H1 (cell line): ENCODE measurements around the gene HINT3. TPM values are rescaled to one million over a fixed set of nuclear protein-coding genes. Genes with fewer than 3 reads are reported as not detected.

Source experiments
- CTCF ChIA-PET: fragments of 300-600 bp; sonication (Branson Sonifier 250); formaldehyde crosslinking; loops from one replicate; lab custom pipeline; 2021; ENCODE audit not compliant: partially characterized antibody; lab: Charles Lee
- POLR2A ChIA-PET: fragments of 300-600 bp; sonication (Branson Sonifier 250); formaldehyde crosslinking; loops from one replicate; lab custom pipeline; 2021; ENCODE audit warnings: inconsistent platforms; ENCODE audit not compliant: partially characterized antibody; lab: Charles Lee
- DNase-seq, 2 experiments: peaks; one replicate each; pipeline versions ENCODE4 v3.0.0 to v3.0.0-alpha.2; 2010 to 2022; ENCODE audit warnings: low spot score in 2 of 2, low read depth in 1 of 2, mixed read lengths in 1 of 2
- FAIRE-seq: peaks from 2 replicates; lab custom pipeline; 2011; peaks lifted over from hg19 to GRCh38; lab: Jason Lieb, UNC
- H2AFZ ChIP-seq: 2 replicates; pipeline ENCODE4 v1.8.1; 2012; ENCODE audit warnings: low read length, inconsistent platforms
- H2AK5ac ChIP-seq: 2 replicates; pipeline ENCODE4 v1.6.1; 2013; ENCODE audit warnings: low read depth, low read length
- H2BK120ac ChIP-seq: replicated peaks from 2 replicates; pipeline ENCODE3; 2013; ENCODE audit warnings: low read depth, low read length, inconsistent platforms
- H2BK12ac ChIP-seq: 2 replicates; pipeline ENCODE4 v1.6.1; 2013; ENCODE audit warnings: low read depth, low read length
- H2BK15ac ChIP-seq: 2 replicates; pipeline ENCODE4 v1.6.1; 2013; ENCODE audit warnings: low read length
- H2BK20ac ChIP-seq: 2 replicates; pipeline ENCODE4 v1.6.1; 2013; ENCODE audit warnings: low read length
- H2BK5ac ChIP-seq: 2 replicates; pipeline ENCODE4 v1.6.1; 2013; ENCODE audit warnings: low read depth, low read length
- H3K14ac ChIP-seq: 2 replicates; pipeline ENCODE4 v1.6.1; 2013; ENCODE audit warnings: inconsistent platforms; ENCODE audit not compliant: insufficient read length
- H3K18ac ChIP-seq: 2 replicates; pipeline ENCODE4 v1.6.1; 2013; ENCODE audit warnings: low read length; ENCODE audit errors: extremely low read depth
- H3K23ac ChIP-seq: 2 replicates; pipeline ENCODE4 v1.6.1; 2013; ENCODE audit warnings: inconsistent platforms; ENCODE audit not compliant: insufficient read length
- H3K23me2 ChIP-seq: 2 replicates; pipeline ENCODE4 v1.6.1; 2013; ENCODE audit warnings: low read depth, low read length
- H3K27ac ChIP-seq: 2 replicates; pipeline ENCODE4 v1.6.1; 2011; ENCODE audit warnings: low read depth, low read length, inconsistent platforms
- H3K27me3 ChIP-seq, 4 experiments: replicated peaks in 1 of 4; 1 replicate in 1 of 4; 2 replicates in 3 of 4; pipeline versions ENCODE4 v1.6.1 to v1.8.1; 2011 to 2013; ENCODE audit warnings: low read length in 3 of 4, mild to moderate bottlenecking in 3 of 4, inconsistent platforms in 2 of 4, mixed read lengths in 2 of 4, moderate library complexity in 1 of 4; ENCODE audit not compliant: control insufficient read depth in 3 of 4, insufficient read depth in 3 of 4; ENCODE audit errors: extremely low read depth in 1 of 4
- H3K36me3 ChIP-seq, 4 experiments: 2 replicates each; pipeline versions ENCODE4 v1.6.1 to v1.8.1; 2011 to 2013; ENCODE audit warnings: mild to moderate bottlenecking in 4 of 4, low read length in 3 of 4, moderate library complexity in 2 of 4, control low read depth in 1 of 4, inconsistent platforms in 1 of 4; ENCODE audit not compliant: insufficient read depth in 4 of 4, control insufficient read depth in 2 of 4
- H3K4ac ChIP-seq: replicated peaks from 2 replicates; pipeline ENCODE3; 2013; ENCODE audit warnings: low read length, low read depth, mixed read lengths, inconsistent platforms; ENCODE audit not compliant: insufficient read length
- H3K4me1 ChIP-seq, 4 experiments: replicated peaks in 1 of 4; 1 replicate in 1 of 4; 2 replicates in 3 of 4; pipeline versions ENCODE4 v1.6.1 to v1.8.1; 2011 to 2013; ENCODE audit warnings: low read length in 3 of 4, inconsistent platforms in 2 of 4, mixed read lengths in 1 of 4; ENCODE audit not compliant: insufficient read depth in 4 of 4, control insufficient read depth in 3 of 4
- H3K4me2 ChIP-seq, 2 experiments: 2 replicates each; pipeline versions ENCODE4 v1.6.1 to v1.8.1; 2011 to 2013; ENCODE audit warnings: low read depth in 2 of 2, low read length in 2 of 2, control low read depth in 1 of 2, inconsistent platforms in 1 of 2, mild to moderate bottlenecking in 1 of 2; ENCODE audit not compliant: insufficient read depth in 1 of 2
- H3K4me3 ChIP-seq, 4 experiments: fragments of 200-600, 300-600 bp in 1 of 4; sonication (generic), shearing (Covaris generic), sonication (Bioruptor Twin) in 1 of 4; 2 replicates each; pipeline versions ENCODE4 v1.5.1 to v1.8.1; 2011 to 2016; ENCODE audit warnings: low read length in 4 of 4, low read depth in 3 of 4, control low read depth in 2 of 4, inconsistent platforms in 2 of 4, mild to moderate bottlenecking in 2 of 4, mixed read lengths in 1 of 4, moderate library complexity in 1 of 4; ENCODE audit not compliant: insufficient read depth in 2 of 4; ENCODE audit errors: extremely low read depth in 1 of 4
- H3K56ac ChIP-seq: replicated peaks from 2 replicates; pipeline ENCODE3; 2013; ENCODE audit warnings: low read depth, mild to moderate bottlenecking, mixed read lengths, low read length, inconsistent platforms; ENCODE audit not compliant: insufficient read length
- H3K79me1 ChIP-seq: 2 replicates; pipeline ENCODE4 v1.6.1; 2013; ENCODE audit warnings: low read depth, low read length, control low read depth
- H3K79me2 ChIP-seq, 2 experiments: 2 replicates each; pipeline versions ENCODE4 v1.6.1 to v1.8.1; 2012 to 2013; ENCODE audit warnings: low read length in 2 of 2, mild to moderate bottlenecking in 2 of 2, inconsistent platforms in 1 of 2; ENCODE audit not compliant: insufficient read depth in 2 of 2, control insufficient read depth in 1 of 2
- H3K9ac ChIP-seq, 4 experiments: replicated peaks in 1 of 4; 1 replicate in 1 of 4; 2 replicates in 3 of 4; pipeline versions ENCODE4 v1.6.1 to v1.8.1; 2011 to 2013; ENCODE audit warnings: low read depth in 3 of 4, low read length in 3 of 4, control low read depth in 2 of 4, mild to moderate bottlenecking in 2 of 4, moderate library complexity in 2 of 4, inconsistent platforms in 1 of 4; ENCODE audit errors: extremely low read depth in 1 of 4
- H3K9me3 ChIP-seq, 2 experiments: 2 replicates each; pipeline versions ENCODE4 v1.6.1 to v1.8.1; 2012 to 2013; ENCODE audit warnings: mild to moderate bottlenecking in 2 of 2, moderate library complexity in 2 of 2, control low read depth in 1 of 2, inconsistent platforms in 1 of 2, low read depth in 1 of 2, low read length in 1 of 2, mixed read lengths in 1 of 2; ENCODE audit not compliant: insufficient read depth in 2 of 2
- H4K20me1 ChIP-seq, 2 experiments: replicated peaks in 1 of 2; 2 replicates each; pipeline versions ENCODE3 to v1.8.1; 2011 to 2013; ENCODE audit warnings: inconsistent platforms in 2 of 2, low read length in 2 of 2, mild to moderate bottlenecking in 1 of 2; ENCODE audit not compliant: insufficient read depth in 2 of 2, control insufficient read depth in 1 of 2
- H4K5ac ChIP-seq: 2 replicates; pipeline ENCODE4 v1.6.1; 2013; ENCODE audit warnings: low read length, low read depth, mixed read lengths, inconsistent platforms; ENCODE audit not compliant: insufficient read length
- H4K8ac ChIP-seq: 2 replicates; pipeline ENCODE4 v1.8.0; 2013; ENCODE audit warnings: mild to moderate bottlenecking, moderate library complexity, low read length, inconsistent platforms; ENCODE audit not compliant: insufficient read depth; ENCODE audit errors: extremely low read depth
- H4K91ac ChIP-seq: replicated peaks from 2 replicates; pipeline ENCODE3; 2013; ENCODE audit warnings: low read length, mixed read lengths, inconsistent platforms; ENCODE audit not compliant: insufficient read length
- JUN ChIP-seq: IDR thresholded peaks from 2 replicates; pipeline ENCODE4 v1.6.1; 2011; ENCODE audit warnings: low read depth, mild to moderate bottlenecking, improper control_type of control experiment, low read length
- KDM4A ChIP-seq: IDR thresholded peaks from one replicate; pipeline ENCODE4 v1.7.1; 2012; ENCODE audit warnings: low read depth, mild to moderate bottlenecking, moderate library complexity, low read length, inconsistent platforms; ENCODE audit not compliant: severe bottlenecking
- ZNF274 ChIP-seq: IDR thresholded peaks from 2 replicates; pipeline ENCODE4 v1.7.0; 2012; ENCODE audit warnings: low read length, borderline replicate concordance; ENCODE audit errors: extremely low read depth
- WGBS, 2 experiments: shearing (Covaris generic) in 1 of 2; methylation state at CpG; one replicate each; pipeline versions ENCODE4 v1.1.6 to v1.1.7; 2013 to 2015; ENCODE audit warnings: low lambda C conversion rate in 2 of 2, mixed read lengths in 2 of 2, inconsistent platforms in 1 of 2, low coverage in 1 of 2, missing lambda C conversion rate in 1 of 2; ENCODE audit not compliant: insufficient replicate concordance in 2 of 2, insufficient coverage in 1 of 2, insufficient read length in 1 of 2; ENCODE audit errors: extremely low coverage in 1 of 2, missing lambda C conversion rate in 1 of 2; 5-methylcytosine and 5-hydroxymethylcytosine counted together
- polyA plus RNA-seq, 7 experiments: library from polyadenylated mRNA; depleted of rRNA in 3 of 7; stranded (reverse) in 5 of 7; unstranded in 2 of 7; fragments of >200 nt in 5 of 7; fragments of 200-250 nt in 2 of 7; gene quantifications; 1 replicate in 5 of 7; 2 replicates in 1 of 7; 4 replicates in 1 of 7; pipeline versions ENCODE4 v1.2.1 to v1.2.3, GENCODE V29; 2011 to 2013; ENCODE audit warnings: missing spikeins in 2 of 7, mixed read lengths in 2 of 7
- total RNA-seq: library from RNA; stranded (reverse); fragmentation: NEBNext Ultra II Directional; extraction: Animal tissue kit (Norgen Biotek cat#: 25700); gene quantifications from 2 replicates; pipeline ENCODE4 v1.2.1, GENCODE V29; 2021
- TF ChIP-seq, protein P1 (sequence below): IDR thresholded peaks from 2 replicates; pipeline ENCODE4 v1.6.1; 2012; ENCODE audit warnings: low read length, inconsistent platforms

The HINT3 gene
- total and polyA plus RNA-seq, 2 of the 8 experiments (the other 6 are each of a cell fraction or from before 2014, with no cell fraction given) = 1.2 to 7.8 TPM

DNA sequence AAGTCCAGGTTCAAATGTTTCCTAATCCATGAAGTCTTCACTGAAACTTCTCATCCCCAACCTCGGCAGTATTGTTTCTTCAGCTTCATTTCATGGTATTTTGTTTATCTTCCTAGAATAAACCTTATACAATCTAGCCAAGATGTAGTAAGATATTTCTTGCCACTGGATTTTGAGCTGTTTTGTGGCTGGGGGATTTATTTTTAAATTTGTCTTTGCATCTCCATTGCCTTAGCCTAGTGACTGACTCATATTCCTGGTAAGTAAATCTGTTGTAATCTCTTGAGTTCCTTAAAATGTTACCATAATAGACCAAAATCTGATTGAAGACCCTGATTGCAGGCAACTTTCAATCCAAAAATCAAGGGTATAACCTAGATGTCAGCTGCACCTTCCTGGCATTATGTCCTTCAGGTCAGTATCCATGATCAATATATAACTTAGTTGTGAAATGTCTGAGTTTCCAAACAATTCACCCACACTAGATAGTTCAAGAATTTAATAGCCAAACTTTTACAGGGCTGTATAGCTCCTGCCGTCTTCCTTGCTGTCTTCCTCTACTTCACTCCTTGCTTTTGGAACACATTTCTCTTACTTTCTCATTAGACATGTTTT, 25.1 kb downstream of the HINT3 start:
- CTCF ChIA-PET = interaction anchor here (1.2 kb wide), 1 partner anchor 29 kb away, joined by 3 read pairs; no protein-coding TSS in a partner anchor
- peaks cover 0 to 4% (median 1%) of the 10 kb centered on the region in 4 experiments; a peak in 2 of 7 replicates for H3K4me1 ChIP-seq
- no peak for FAIRE-seq
- H2AFZ ChIP-seq = no peak overlapping the region
- 88% methylated on average over 2 of the region's 2 CpGs; no CpG with 5 or more reads in 1 of the 2 experiments for WGBS, 2 experiments
- no peak overlapping the region for H2BK5ac ChIP-seq
- POLR2A ChIA-PET = no interaction called here
- H2BK120ac ChIP-seq = no peak overlapping the region
- no peaks in the 10 kb centered on the region for H3K79me1 ChIP-seq
- H4K5ac ChIP-seq = no peak overlapping the region
- no peak overlapping the region for H2BK20ac ChIP-seq
- peaks cover 2% of the 10 kb centered on the region; the same call in 1 of the 2 replicates for H3K23me2 ChIP-seq
- no peak overlapping the region for H2AK5ac ChIP-seq
- no peaks in the 10 kb centered on the region for H3K27me3 ChIP-seq
- H3K27ac ChIP-seq = no peak overlapping the region
- no peak overlapping the region for H2BK12ac ChIP-seq
- no peak overlapping the region for H3K23ac ChIP-seq
- no peak overlapping the region for H2BK15ac ChIP-seq
- H3K18ac ChIP-seq = no peak overlapping the region
- peaks cover 0 to 10% of the 10 kb centered on the region in 2 experiments; a peak in 2 of 4 replicates for H3K79me2 ChIP-seq
- H4K20me1 ChIP-seq = no peaks in the 10 kb centered on the region
- H4K91ac ChIP-seq = no peak overlapping the region
- no peak overlapping the region for H3K56ac ChIP-seq
- H3K4me3 ChIP-seq = no peak overlapping the region
- H3K4me2 ChIP-seq = no peak overlapping the region
- H3K36me3 ChIP-seq = no peaks in the 10 kb centered on the region
- no peak overlapping the region for H3K4ac ChIP-seq
- no peak overlapping the region for H3K14ac ChIP-seq
- H4K8ac ChIP-seq = no peak overlapping the region
- no peak for DNase-seq
- no peaks in the 10 kb centered on the region for H3K9me3 ChIP-seq
- TF ChIP-seq JUN (no peak), ZNF274 (no peak), KDM4A (no peak)
- TF ChIP-seq, protein P1, sequence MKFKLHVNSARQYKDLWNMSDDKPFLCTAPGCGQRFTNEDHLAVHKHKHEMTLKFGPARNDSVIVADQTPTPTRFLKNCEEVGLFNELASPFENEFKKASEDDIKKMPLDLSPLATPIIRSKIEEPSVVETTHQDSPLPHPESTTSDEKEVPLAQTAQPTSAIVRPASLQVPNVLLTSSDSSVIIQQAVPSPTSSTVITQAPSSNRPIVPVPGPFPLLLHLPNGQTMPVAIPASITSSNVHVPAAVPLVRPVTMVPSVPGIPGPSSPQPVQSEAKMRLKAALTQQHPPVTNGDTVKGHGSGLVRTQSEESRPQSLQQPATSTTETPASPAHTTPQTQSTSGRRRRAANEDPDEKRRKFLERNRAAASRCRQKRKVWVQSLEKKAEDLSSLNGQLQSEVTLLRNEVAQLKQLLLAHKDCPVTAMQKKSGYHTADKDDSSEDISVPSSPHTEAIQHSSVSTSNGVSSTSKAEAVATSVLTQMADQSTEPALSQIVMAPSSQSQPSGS = no peak
- H3K9ac ChIP-seq = no peak overlapping the region
